HEK293 (cell line): ENCODE data around the gene DHX16.
A peak's percentile ranks its signal among the peaks of the same experiment; 100 is the strongest.
"Not testable (repeated sequence)": the region's sequence is repeated elsewhere in the genome, so short reads cannot be mapped to it uniquely, and the experiment has no call there.

Experiments
- CTCF ChIA-PET: fragments of 350-600 bp; formaldehyde crosslinking; extraction: SDS; loops from one replicate; lab custom pipeline; 2021; ENCODE audit warnings: antibody characterized with exemption; lab: Yijun Ruan, JAX
- POLR2A ChIA-PET: fragments of 300-600 bp; formaldehyde crosslinking; extraction: SDS; loops from one replicate; lab custom pipeline; 2020; ENCODE audit warnings: antibody characterized with exemption, inconsistent platforms; lab: Yijun Ruan, JAX
- H3K27ac ChIP-seq: fragments of 200-500 bp; sonication (Bioruptor generic); 2 replicates; pipeline ENCODE4 v1.5.1; 2014; ENCODE audit warnings: low read depth, low read length, control low read depth, inconsistent platforms; ENCODE audit errors: extremely low read depth
- H3K36me3 ChIP-seq, 2 experiments: fragments of 200-500 bp in 1 of 2; sonication (Bioruptor generic) in 1 of 2; 1 replicate in 1 of 2; 2 replicates in 1 of 2; pipeline ENCODE4 v1.5.1; 2014 to 2017; ENCODE audit warnings: inconsistent platforms in 2 of 2, low read length in 2 of 2; ENCODE audit not compliant: control insufficient read depth in 2 of 2, insufficient read depth in 1 of 2
- H3K4me1 ChIP-seq: fragments of 200-500 bp; sonication (Bioruptor generic); 2 replicates; pipeline ENCODE4 v1.5.1; 2014; ENCODE audit warnings: mild to moderate bottlenecking, low read length, inconsistent platforms; ENCODE audit not compliant: control insufficient read depth, insufficient read depth
- H3K4me3 ChIP-seq: 2 replicates; pipeline ENCODE4 v1.5.1; 2011; ENCODE audit warnings: low read depth, mild to moderate bottlenecking, control low read depth, low read length, moderate library complexity
- H3K9me3 ChIP-seq: fragments of 200-500 bp; sonication (Bioruptor generic); 2 replicates; pipeline ENCODE4 v1.5.1; 2014; ENCODE audit warnings: low read depth, low read length, inconsistent platforms; ENCODE audit not compliant: control insufficient read depth, insufficient read depth
- KLF7 ChIP-seq: fragments of 450-650 bp; formaldehyde crosslinking; IDR thresholded peaks from 2 replicates; pipeline ENCODE4 v1.5.1; 2016; ENCODE audit warnings: missing biosample characterization, missing genetic modification characterization, borderline replicate concordance
- MZF1 ChIP-seq: fragments of 450-650 bp; formaldehyde crosslinking; IDR thresholded peaks from 2 replicates; pipeline ENCODE4 v1.5.1; 2017; ENCODE audit warnings: missing biosample characterization, missing genetic modification characterization, borderline replicate concordance
- PBX3 ChIP-seq: sonication (generic); formaldehyde crosslinking; IDR thresholded peaks from 2 replicates; pipeline ENCODE4 v1.8.1; 2022; ENCODE audit warnings: mild to moderate bottlenecking, moderate library complexity, missing genetic modification reagents
- REPIN1 ChIP-seq: fragments of 450-650 bp; formaldehyde crosslinking; IDR thresholded peaks from 2 replicates; pipeline ENCODE4 v1.5.1; 2017; ENCODE audit warnings: missing biosample characterization, missing genetic modification characterization, low read depth
- SCRT1 ChIP-seq: fragments of 450-650 bp; formaldehyde crosslinking; IDR thresholded peaks from 2 replicates; pipeline ENCODE4 v1.5.1; 2016; ENCODE audit warnings: missing biosample characterization, missing genetic modification characterization, borderline replicate concordance
- SCRT2 ChIP-seq: fragments of 450-650 bp; formaldehyde crosslinking; IDR thresholded peaks from 2 replicates; pipeline ENCODE4 v1.5.1; 2016; ENCODE audit warnings: missing biosample characterization, missing genetic modification characterization
- ZBTB21 ChIP-seq: fragments of 450-650 bp; formaldehyde crosslinking; IDR thresholded peaks from 2 replicates; pipeline ENCODE4 v1.5.1; 2017; ENCODE audit warnings: missing biosample characterization, missing genetic modification characterization
- ZFP69B ChIP-seq: fragments of 450-650 bp; formaldehyde crosslinking; IDR thresholded peaks from 2 replicates; pipeline ENCODE4 v1.5.1; 2016; ENCODE audit warnings: missing biosample characterization, missing genetic modification characterization
- ZNF121 ChIP-seq: fragments of 450-650 bp; formaldehyde crosslinking; IDR thresholded peaks from 2 replicates; pipeline ENCODE4 v1.5.1; 2016; ENCODE audit warnings: missing biosample characterization, missing genetic modification characterization
- ZNF2 ChIP-seq: fragments of 450-650 bp; formaldehyde crosslinking; IDR thresholded peaks from 2 replicates; pipeline ENCODE4 v1.5.1; 2016; ENCODE audit warnings: missing biosample characterization, missing genetic modification characterization
- ZNF26 ChIP-seq: fragments of 450-650 bp; formaldehyde crosslinking; IDR thresholded peaks from 2 replicates; pipeline ENCODE4 v1.5.1; 2016; ENCODE audit warnings: missing biosample characterization, missing genetic modification characterization
- ZNF274 ChIP-seq, 2 experiments: fragments of 200-500 bp in 1 of 2; fragments of 450-650 bp in 1 of 2; sonication (Bioruptor generic) in 1 of 2; formaldehyde crosslinking in 1 of 2; IDR thresholded peaks; 2 replicates each; pipeline versions ENCODE4 v1.5.1 to v1.6.1; 2014 to 2016; ENCODE audit warnings: borderline replicate concordance in 1 of 2, inconsistent platforms in 1 of 2, low read length in 1 of 2, missing biosample characterization in 1 of 2, missing genetic modification characterization in 1 of 2
- ZNF544 ChIP-seq: fragments of 450-650 bp; formaldehyde crosslinking; IDR thresholded peaks from 2 replicates; pipeline ENCODE4 v1.5.0; 2017; ENCODE audit warnings: missing biosample characterization, missing genetic modification characterization
- ZNF558 ChIP-seq: fragments of 450-650 bp; formaldehyde crosslinking; IDR thresholded peaks from 2 replicates; pipeline ENCODE4 v1.5.1; 2016; ENCODE audit warnings: missing biosample characterization, missing genetic modification characterization
- ZNF626 ChIP-seq: fragments of 450-650 bp; sonication (Bioruptor Pico); formaldehyde crosslinking; IDR thresholded peaks from 2 replicates; pipeline ENCODE4 v1.5.1; 2018; ENCODE audit warnings: missing biosample characterization, missing genetic modification characterization, inconsistent platforms
- ZNF777 ChIP-seq: fragments of 450-650 bp; formaldehyde crosslinking; IDR thresholded peaks from 2 replicates; pipeline ENCODE4 v1.5.1; 2017; ENCODE audit warnings: missing biosample characterization, missing genetic modification characterization, borderline replicate concordance
- ZNF785 ChIP-seq: fragments of 450-650 bp; formaldehyde crosslinking; IDR thresholded peaks from 2 replicates; pipeline ENCODE4 v1.5.1; 2016; ENCODE audit warnings: missing biosample characterization, missing genetic modification characterization
- TF ChIP-seq, protein P1 (sequence below): fragments of 450-650 bp; formaldehyde crosslinking; IDR thresholded peaks from 2 replicates; pipeline ENCODE4 v1.5.1; 2016; ENCODE audit warnings: missing biosample characterization, missing genetic modification characterization
- TF ChIP-seq, protein P2 (sequence below): fragments of 450-650 bp; formaldehyde crosslinking; IDR thresholded peaks from 2 replicates; pipeline ENCODE4 v1.5.1; 2016; ENCODE audit warnings: missing biosample characterization, missing genetic modification characterization, borderline replicate concordance

Gene DHX16

GRCh38 chr6:30717845-30718720 lies 45.3 kb upstream of the DHX16 start:
- ChIA-PET POLR2A (interaction anchor here (0.6 to 10.1 kb wide), 22 partner anchors 10 to 1109 kb away, joined by 3 to 235 read pairs (median 7); partner anchors contain the start of genes ABCF1, C6orf136, DHX16 and FLOT1), CTCF (interaction anchor here (0.6 to 18.7 kb wide), 11 partner anchors 9 to 159 kb away, joined by 3 to 692 read pairs (median 4); partner anchors contain the start of genes DHX16 and NRM)
- not testable (repeated sequence) for H3K4me1 ChIP-seq, H3K9me3 ChIP-seq
- peaks cover 23 to 45% of the 10 kb centered on the region in 2 experiments for H3K36me3 ChIP-seq
- H3K27ac ChIP-seq, result peak overlapping the region; percentile 81
- H3K4me3 ChIP-seq, result peak overlapping the region; percentile 41
- TF ChIP-seq, protein P1, sequence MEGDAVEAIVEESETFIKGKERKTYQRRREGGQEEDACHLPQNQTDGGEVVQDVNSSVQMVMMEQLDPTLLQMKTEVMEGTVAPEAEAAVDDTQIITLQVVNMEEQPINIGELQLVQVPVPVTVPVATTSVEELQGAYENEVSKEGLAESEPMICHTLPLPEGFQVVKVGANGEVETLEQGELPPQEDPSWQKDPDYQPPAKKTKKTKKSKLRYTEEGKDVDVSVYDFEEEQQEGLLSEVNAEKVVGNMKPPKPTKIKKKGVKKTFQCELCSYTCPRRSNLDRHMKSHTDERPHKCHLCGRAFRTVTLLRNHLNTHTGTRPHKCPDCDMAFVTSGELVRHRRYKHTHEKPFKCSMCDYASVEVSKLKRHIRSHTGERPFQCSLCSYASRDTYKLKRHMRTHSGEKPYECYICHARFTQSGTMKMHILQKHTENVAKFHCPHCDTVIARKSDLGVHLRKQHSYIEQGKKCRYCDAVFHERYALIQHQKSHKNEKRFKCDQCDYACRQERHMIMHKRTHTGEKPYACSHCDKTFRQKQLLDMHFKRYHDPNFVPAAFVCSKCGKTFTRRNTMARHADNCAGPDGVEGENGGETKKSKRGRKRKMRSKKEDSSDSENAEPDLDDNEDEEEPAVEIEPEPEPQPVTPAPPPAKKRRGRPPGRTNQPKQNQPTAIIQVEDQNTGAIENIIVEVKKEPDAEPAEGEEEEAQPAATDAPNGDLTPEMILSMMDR (tag by site-specific recombination), result 0 out of 2 replicates have a peak, but pooled peaks have one; percentile 3
- 0 out of 2 replicates have a peak, but pooled peaks have one; percentile 2 for TF ChIP-seq ZNF2 (tag by site-specific recombination)
- 0 out of 2 replicates have a peak, but pooled peaks have one; percentile 33 for TF ChIP-seq MZF1 (tag by site-specific recombination)
- peak; percentile 9 for TF ChIP-seq SCRT2 (tag by site-specific recombination)

DNA sequence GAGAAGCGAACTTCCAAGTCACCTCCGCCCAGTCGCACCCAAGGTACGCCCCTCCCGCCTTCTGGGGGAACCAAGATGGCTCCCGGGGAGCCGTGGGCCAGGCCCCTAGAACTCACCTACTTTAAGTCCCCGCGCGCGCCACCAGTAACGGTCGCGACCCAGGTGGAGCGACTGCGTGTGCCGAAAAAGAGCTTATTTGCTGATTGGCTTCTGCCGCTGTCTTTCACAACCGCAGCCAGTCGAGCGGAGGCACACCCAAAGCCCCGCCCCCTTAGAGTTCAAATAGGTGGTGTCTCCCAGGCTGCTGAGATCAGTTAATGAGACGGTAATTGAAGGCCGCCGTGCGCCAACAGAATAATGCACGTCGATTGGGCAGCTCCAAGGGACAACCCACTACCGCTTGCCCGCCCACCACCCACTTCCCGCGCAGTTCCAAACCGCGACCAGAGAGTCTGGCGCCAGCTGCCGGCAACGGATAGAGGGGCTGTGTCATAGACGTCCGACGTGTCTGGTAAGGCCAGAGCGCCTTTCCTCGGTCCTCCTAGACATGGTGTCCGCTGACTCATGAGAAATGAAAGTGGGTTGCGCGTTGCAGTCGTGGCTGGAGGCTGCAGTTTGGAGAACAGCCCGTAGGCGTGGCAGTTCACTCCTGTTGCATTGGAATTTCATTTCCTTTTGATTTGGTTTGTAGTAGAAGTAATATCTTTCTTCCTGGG lies 44.5 kb upstream of the DHX16 start, which contains the start of gene MDC1:
Gene MDC1 (minus strand): TSS at position 153 of the 716 bp plus-strand sequence. CDS start 2,106 bp downstream, outside the sequence.
- peak within 1 kb of the TSS; percentile 72 for H3K4me3 ChIP-seq
- peak within 1 kb of the TSS; percentile 88 for H3K27ac ChIP-seq
- no peaks in the 10 kb centered on the region for H3K9me3 ChIP-seq
- ChIA-PET POLR2A (interaction anchor here (0.6 to 10.1 kb wide), 33 partner anchors 9 to 1110 kb away, joined by 3 to 235 read pairs (median 4); partner anchors contain the start of genes ABCF1, ATAT1, C6orf136 and DHX16), CTCF (interaction anchor here (0.9 to 18.7 kb wide), 5 partner anchors 14 to 41 kb away, joined by 3 to 692 read pairs (median 5); partner anchors contain the start of genes DHX16 and NRM)
- H3K36me3 ChIP-seq, result peaks cover 19 to 45% of the 10 kb centered on the region in 2 experiments
- H3K4me1 ChIP-seq, result peaks cover 6% of the 10 kb centered on the region
- TF ChIP-seq SCRT2 (tag by site-specific recombination), result peak; percentile 99
- TF ChIP-seq, protein P2, sequence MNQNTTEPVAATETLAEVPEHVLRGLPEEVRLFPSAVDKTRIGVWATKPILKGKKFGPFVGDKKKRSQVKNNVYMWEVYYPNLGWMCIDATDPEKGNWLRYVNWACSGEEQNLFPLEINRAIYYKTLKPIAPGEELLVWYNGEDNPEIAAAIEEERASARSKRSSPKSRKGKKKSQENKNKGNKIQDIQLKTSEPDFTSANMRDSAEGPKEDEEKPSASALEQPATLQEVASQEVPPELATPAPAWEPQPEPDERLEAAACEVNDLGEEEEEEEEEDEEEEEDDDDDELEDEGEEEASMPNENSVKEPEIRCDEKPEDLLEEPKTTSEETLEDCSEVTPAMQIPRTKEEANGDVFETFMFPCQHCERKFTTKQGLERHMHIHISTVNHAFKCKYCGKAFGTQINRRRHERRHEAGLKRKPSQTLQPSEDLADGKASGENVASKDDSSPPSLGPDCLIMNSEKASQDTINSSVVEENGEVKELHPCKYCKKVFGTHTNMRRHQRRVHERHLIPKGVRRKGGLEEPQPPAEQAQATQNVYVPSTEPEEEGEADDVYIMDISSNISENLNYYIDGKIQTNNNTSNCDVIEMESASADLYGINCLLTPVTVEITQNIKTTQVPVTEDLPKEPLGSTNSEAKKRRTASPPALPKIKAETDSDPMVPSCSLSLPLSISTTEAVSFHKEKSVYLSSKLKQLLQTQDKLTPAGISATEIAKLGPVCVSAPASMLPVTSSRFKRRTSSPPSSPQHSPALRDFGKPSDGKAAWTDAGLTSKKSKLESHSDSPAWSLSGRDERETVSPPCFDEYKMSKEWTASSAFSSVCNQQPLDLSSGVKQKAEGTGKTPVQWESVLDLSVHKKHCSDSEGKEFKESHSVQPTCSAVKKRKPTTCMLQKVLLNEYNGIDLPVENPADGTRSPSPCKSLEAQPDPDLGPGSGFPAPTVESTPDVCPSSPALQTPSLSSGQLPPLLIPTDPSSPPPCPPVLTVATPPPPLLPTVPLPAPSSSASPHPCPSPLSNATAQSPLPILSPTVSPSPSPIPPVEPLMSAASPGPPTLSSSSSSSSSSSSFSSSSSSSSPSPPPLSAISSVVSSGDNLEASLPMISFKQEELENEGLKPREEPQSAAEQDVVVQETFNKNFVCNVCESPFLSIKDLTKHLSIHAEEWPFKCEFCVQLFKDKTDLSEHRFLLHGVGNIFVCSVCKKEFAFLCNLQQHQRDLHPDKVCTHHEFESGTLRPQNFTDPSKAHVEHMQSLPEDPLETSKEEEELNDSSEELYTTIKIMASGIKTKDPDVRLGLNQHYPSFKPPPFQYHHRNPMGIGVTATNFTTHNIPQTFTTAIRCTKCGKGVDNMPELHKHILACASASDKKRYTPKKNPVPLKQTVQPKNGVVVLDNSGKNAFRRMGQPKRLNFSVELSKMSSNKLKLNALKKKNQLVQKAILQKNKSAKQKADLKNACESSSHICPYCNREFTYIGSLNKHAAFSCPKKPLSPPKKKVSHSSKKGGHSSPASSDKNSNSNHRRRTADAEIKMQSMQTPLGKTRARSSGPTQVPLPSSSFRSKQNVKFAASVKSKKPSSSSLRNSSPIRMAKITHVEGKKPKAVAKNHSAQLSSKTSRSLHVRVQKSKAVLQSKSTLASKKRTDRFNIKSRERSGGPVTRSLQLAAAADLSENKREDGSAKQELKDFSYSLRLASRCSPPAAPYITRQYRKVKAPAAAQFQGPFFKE (tag by site-specific recombination), result no peak
- no peak for TF ChIP-seq ZNF26 (tag by site-specific recombination)
- TF ChIP-seq ZNF626 (tag by site-specific recombination), result no peak
- TF ChIP-seq KLF7 (tag by site-specific recombination), result peak; percentile 83
- peak; percentile 74 for TF ChIP-seq ZBTB21
- TF ChIP-seq SCRT1 (tag by site-specific recombination), result peak; percentile 76
- TF ChIP-seq ZNF558, result peak; percentile 16; the same call in 1 of the 2 replicates
- TF ChIP-seq PBX3 (CRISPR knock-in tag), result peak; percentile 98
- TF ChIP-seq REPIN1, result peak; percentile 28; the same call in 1 of the 2 replicates
- TF ChIP-seq ZNF785, result no peak
- TF ChIP-seq ZFP69B (tag by site-specific recombination), result no peak; the same call in none of the 2 replicates
- TF ChIP-seq ZNF121 (tag by site-specific recombination), result no peak
- no peak for TF ChIP-seq ZNF274 (IDR thresholded peaks at IDR 0.05; ENCODE audit: low read length)
- TF ChIP-seq ZNF274 (tag by site-specific recombination; IDR thresholded peaks at IDR 0.05; ENCODE audit: borderline replicate concordance), result no peak
- peak; percentile 60; the same call in 1 of the 2 replicates for TF ChIP-seq ZNF777 (tag by site-specific recombination)
- no peak for TF ChIP-seq ZNF544
